Breast epithelium (tissue), 4 donors: ENCODE measurements around the gene CCDC178. TPM values are rescaled to one million over a fixed set of nuclear protein-coding genes. Genes with fewer than 3 reads are reported as not detected.

Experiments used
- DNase-seq, 2 donors: peaks; one replicate each; pipeline ENCODE4 v3.0.0-alpha.2; 2019; ENCODE audit warnings: low spot score in 2 of 2
- H3K27ac ChIP-seq, 2 donors: fragments of 200-600 bp; sonication (generic) in 1 of 2; one replicate each; pipeline ENCODE4 v1.5.1; 2016 to 2019; ENCODE audit warnings: mild to moderate bottlenecking in 1 of 2
- H3K27me3 ChIP-seq, 2 donors: fragments of 200-600 bp; sonication (generic) in 1 of 2; one replicate each; pipeline versions ENCODE4 v1.5.1 to v1.6.0; 2017 to 2019; ENCODE audit warnings: control low read depth in 1 of 2, mild to moderate bottlenecking in 1 of 2
- H3K36me3 ChIP-seq: fragments of 200-600 bp; one replicate; pipeline ENCODE4 v1.5.1; 2019
- H3K4me1 ChIP-seq, 2 donors: fragments of 200-600 bp; sonication (generic); one replicate each; pipeline ENCODE4 v1.5.1; 2016 to 2019; ENCODE audit warnings: control low read depth in 1 of 2
- H3K4me3 ChIP-seq, 3 donors: fragments of 200-600 bp; sonication (generic); 1 replicate in 2 of 3; 2 replicates in 1 of 3; pipeline ENCODE4 v1.5.1; 2016 to 2019; ENCODE audit warnings: mild to moderate bottlenecking in 3 of 3, moderate library complexity in 2 of 3
- H3K9me3 ChIP-seq, 2 donors: fragments of 200-600 bp; sonication (generic) in 1 of 2; one replicate each; pipeline ENCODE4 v1.5.1; 2016 to 2019; ENCODE audit warnings: control low read depth in 1 of 2
- CTCF ChIP-seq, 3 donors: fragments of 450-650 bp; IDR thresholded peaks; one replicate each; pipeline ENCODE4 v1.5.1; 2016 to 2017; ENCODE audit warnings: antibody characterized with exemption in 3 of 3, mild to moderate bottlenecking in 3 of 3, moderate library complexity in 3 of 3
- POLR2A ChIP-seq: fragments of 450-650 bp; IDR thresholded peaks from one replicate; pipeline ENCODE4 v1.6.1; 2016; ENCODE audit warnings: antibody characterized with exemption, mild to moderate bottlenecking, moderate library complexity
- POLR2AphosphoS5 ChIP-seq, 3 donors: sonication (generic); formaldehyde crosslinking; IDR thresholded peaks; one replicate each; pipeline ENCODE4 v1.6.1; 2017; ENCODE audit warnings: antibody characterized with exemption in 3 of 3
- intact Hi-C: fragments of 100-400 bp; cut with DNase I; formaldehyde crosslinking; loops from one replicate; pipeline ENCODE4 v1.15.1; 2023; ENCODE audit warnings: low total_unique reads
- total RNA-seq, 3 donors: library from RNA; depleted of rRNA; stranded (reverse); fragments of >200 nt; gene quantifications; one replicate each; pipeline ENCODE4 v1.1.0, GENCODE V29; 2016

Gene CCDC178
- total RNA-seq, 3 donors from 2014 or later, result 1.6 to 4.6 (median 3.5) TPM

DNA sequence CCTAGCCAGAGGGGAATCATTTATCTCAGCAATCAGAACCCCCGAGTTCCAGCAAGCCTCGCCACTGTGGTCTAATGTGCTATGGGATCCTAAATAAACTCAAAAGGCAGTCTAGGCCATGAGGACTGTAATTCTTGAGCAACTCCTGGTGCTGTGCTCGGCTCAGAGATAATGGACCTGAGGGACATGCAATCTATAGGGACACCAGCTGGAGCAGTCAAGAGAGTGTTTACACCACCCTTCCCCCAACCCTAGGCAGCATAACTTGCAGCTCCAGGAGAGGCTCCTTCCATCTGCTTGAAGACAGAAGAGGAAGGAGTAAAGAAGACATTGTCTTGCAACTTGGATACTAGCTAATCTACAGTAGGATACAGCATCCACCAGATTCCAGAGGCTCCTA lies 442.2 kb downstream of the CCDC178 start:
- Histone ChIP-seq H3K4me1 (no peaks in the 10 kb centered on the region), H3K9me3 (peaks cover 0 to 19% of the 10 kb centered on the region in 2 donors), H3K27me3 (no peaks in the 10 kb centered on the region), H3K27ac (no peak overlapping the region), H3K4me3 (no peak overlapping the region), H3K36me3 (no peaks in the 10 kb centered on the region)
- TF ChIP-seq POLR2A, result no peak
- TF ChIP-seq CTCF (IDR thresholded peaks at IDR 0.05), result no peak
- no peak for TF ChIP-seq POLR2AphosphoS5 (IDR thresholded peaks at IDR 0.05)
- intact Hi-C loops, result no loop called here
- no peak for DNase-seq

GRCh38 chr18:32983721-32984120 lies 456.8 kb downstream of the CCDC178 start:
- Histone ChIP-seq H3K4me3 (no peak overlapping the region), H3K27ac (no peak overlapping the region), H3K27me3 (no peaks in the 10 kb centered on the region), H3K36me3 (no peaks in the 10 kb centered on the region), H3K9me3 (no peaks in the 10 kb centered on the region), H3K4me1 (no peaks in the 10 kb centered on the region)
- intact Hi-C loops, result no loop called here
- DNase-seq, result no peak
- TF ChIP-seq POLR2A (no peak), POLR2AphosphoS5 (IDR thresholded peaks at IDR 0.05) (no peak), CTCF (IDR thresholded peaks at IDR 0.05) (no peak)

DNA sequence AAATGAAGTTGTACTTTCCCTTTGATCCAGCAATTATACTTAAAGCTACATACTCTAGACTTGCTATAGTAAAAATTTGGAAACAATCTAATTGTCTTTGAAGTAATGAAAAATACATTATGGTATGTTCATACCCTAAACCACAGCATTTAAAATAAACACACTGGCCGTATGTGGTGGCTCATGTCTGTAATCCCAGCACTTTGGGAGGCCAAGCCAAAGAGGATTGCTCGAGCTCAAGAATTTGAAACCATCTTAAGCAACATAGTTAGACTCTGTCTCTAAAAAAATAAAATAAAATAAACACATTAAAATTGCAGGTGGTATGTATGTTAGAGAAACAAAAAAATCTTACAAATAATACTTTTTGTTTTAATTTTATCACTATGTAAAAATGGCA lies 459.6 kb downstream of the CCDC178 start:
- H3K27me3 ChIP-seq, result no peaks in the 10 kb centered on the region
- H3K4me1 ChIP-seq, result no peaks in the 10 kb centered on the region
- no peaks in the 10 kb centered on the region for H3K9me3 ChIP-seq
- no peaks in the 10 kb centered on the region for H3K36me3 ChIP-seq
- TF ChIP-seq POLR2AphosphoS5 (IDR thresholded peaks at IDR 0.05) (no peak), POLR2A (no peak), CTCF (IDR thresholded peaks at IDR 0.05) (no peak)
- intact Hi-C loops, result no loop called here
- no peak overlapping the region for H3K4me3 ChIP-seq
- H3K27ac ChIP-seq, result no peak overlapping the region
- DNase-seq, result no peak

DNA sequence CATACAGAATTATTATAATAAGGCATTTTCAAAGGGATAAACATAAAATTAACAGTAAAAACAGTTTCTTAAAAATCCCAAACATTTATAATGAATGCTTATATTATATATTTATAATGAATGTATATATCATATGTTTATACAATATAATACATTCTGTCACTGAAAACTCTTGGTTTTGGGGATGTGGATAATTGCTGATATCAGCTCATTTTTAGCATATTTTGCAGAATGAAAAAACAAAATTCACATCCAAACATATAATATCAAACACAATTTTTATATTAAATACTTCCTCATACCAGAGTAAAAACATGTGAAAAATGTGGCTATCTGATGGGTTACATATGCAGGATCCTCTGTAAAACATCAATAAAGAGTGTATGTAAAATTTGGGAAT lies 465.0 kb downstream of the CCDC178 start:
- H3K36me3 ChIP-seq, result peaks cover 5% of the 10 kb centered on the region
- TF ChIP-seq POLR2A, result no peak
- TF ChIP-seq POLR2AphosphoS5 (IDR thresholded peaks at IDR 0.05), result no peak
- TF ChIP-seq CTCF (IDR thresholded peaks at IDR 0.05), result no peak
- no peaks in the 10 kb centered on the region for H3K27me3 ChIP-seq
- intact Hi-C loops, result no loop called here
- no peak overlapping the region for H3K27ac ChIP-seq
- H3K4me1 ChIP-seq, result no peaks in the 10 kb centered on the region
- no peaks in the 10 kb centered on the region for H3K9me3 ChIP-seq
- no peak for DNase-seq
- no peak overlapping the region for H3K4me3 ChIP-seq

- no peak overlapping the region for H3K27ac ChIP-seq
- DNase-seq, result no peak
- intact Hi-C loops, result no loop called here
- H3K4me3 ChIP-seq, result no peak overlapping the region
- peaks cover 5% of the 10 kb centered on the region for H3K36me3 ChIP-seq
- H3K9me3 ChIP-seq, result no peaks in the 10 kb centered on the region
- no peaks in the 10 kb centered on the region for H3K4me1 ChIP-seq
- TF ChIP-seq POLR2AphosphoS5 (IDR thresholded peaks at IDR 0.05) (no peak), POLR2A (no peak), CTCF (IDR thresholded peaks at IDR 0.05) (no peak)
- no peaks in the 10 kb centered on the region for H3K27me3 ChIP-seq
Observed at GRCh38 chr18:32975163-32975436, 465.4 kb downstream of the CCDC178 start.
